ENCODE results near the gene KCNAB1.
"Not testable (repeated sequence)": the region's sequence is repeated elsewhere in the genome, so short reads cannot be mapped to it uniquely, and the experiment has no call there.

KCNAB1 gene

GRCh38 chr3:156176048-156176447 lies 55.7 kb downstream of the KCNAB1 start:
- DNase-seq (ENCODE audit: low read depth), result no peak

DNA sequence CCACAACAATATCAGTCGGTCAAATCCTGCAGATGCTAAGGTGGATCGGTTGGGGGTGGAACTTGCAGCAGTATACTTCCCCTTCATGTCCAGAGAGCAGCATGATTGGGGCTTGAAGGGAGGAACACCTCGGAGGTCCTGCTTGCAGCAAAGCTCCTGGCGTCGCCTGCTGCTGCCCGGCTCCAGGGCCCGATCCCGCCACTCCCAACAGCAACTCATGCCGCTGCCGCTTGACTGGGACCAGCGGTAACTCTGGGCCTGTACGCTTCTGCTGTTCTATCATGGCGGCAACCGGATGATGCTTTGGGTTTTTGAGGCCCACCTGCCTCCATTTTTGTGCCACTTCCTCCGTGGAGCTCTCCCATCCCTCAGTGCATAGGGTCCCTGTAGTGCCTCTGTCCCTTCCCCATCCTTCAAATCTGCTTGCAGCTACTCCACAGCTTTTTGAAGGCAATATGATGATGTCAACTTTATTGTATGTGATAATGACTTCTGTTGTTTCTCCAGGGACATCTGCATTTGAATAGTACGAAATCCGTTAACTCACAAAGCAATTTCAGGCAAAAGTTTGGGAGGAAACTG lies 56.3 kb downstream of the KCNAB1 start:
- no peak for DNase-seq (ENCODE audit: low read depth)

GRCh38 chr3:156180077-156180476 lies 59.7 kb downstream of the KCNAB1 start:
- DNase-seq (ENCODE audit: low read depth), result no peak

GRCh38 chr3:156181509-156181908 lies 61.1 kb downstream of the KCNAB1 start:
- DNase-seq (ENCODE audit: low read depth), result no peak

DNA sequence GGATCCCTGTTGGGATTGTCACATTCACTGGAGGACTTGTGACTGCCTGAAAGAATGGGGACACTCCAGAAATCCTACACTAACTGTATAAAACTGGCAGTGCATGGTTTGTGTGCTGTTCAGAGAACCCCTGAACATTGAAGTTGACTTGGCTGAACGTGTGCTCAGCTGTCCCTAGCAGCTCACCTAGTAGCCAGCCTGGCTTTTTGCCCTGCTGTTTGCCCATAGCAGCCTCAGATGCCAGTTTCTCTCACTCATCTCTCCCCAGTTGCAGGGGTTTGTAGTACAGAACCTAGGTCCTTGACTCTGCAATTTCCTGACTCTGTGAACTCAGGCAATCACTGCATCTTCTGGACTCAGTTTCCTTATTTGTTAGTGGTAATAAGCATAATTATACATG lies 63.0 kb downstream of the KCNAB1 start:
- no peak for DNase-seq (ENCODE audit: low read depth)

GRCh38 chr3:156184156-156184555 lies 63.8 kb downstream of the KCNAB1 start:
- DNase-seq (ENCODE audit: low read depth), result no peak

DNA sequence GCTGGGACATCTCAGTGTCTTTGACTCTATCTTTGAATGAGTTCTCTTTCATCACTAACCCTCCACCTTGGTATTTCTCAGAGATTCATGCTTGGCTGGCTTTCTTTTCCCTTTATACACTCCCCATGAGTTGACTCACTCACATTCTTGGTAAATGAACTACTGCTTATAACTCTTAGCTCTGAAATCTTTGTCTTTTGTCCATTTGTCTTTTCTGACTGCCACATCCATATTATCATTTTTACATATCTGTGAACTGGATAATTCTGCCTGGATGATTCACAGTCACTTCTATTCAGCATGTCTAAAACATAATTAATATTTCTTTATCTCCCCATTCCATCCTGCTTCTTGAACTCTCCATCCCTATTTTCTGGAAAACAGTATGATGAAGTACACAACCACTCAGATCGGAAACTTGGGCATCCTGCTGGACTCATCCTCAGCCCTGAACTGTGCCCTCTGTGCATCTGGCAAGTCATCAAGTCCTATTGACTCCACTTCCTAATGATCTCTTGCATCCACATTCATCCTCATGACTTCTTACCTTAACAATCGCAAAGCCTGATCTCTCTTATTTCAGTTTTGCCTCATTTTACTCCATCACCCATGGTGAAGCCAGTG lies 66.9 kb downstream of the KCNAB1 start:
- DNase-seq (ENCODE audit: low read depth), result no peak

DNA sequence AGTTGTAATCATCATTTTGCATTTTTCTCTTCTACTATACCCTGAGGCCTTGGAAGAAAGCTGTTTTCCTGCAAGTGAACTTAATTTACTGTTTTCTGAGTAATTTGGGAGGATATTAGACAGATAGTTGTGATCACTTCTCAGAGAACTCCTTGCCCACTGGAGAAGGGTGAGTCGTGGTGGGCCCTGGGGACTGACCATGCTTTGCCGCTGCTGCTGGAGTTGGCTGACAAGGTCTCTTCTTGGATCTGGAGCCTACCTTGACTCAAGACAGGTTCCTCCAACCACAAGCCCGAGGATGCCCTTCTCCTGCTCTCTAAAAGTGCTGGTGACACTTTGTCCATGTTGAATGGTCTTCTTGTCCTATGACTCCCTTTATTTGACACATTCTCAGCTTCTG lies 68.4 kb downstream of the KCNAB1 start:
- DNase-seq (ENCODE audit: low read depth), result no peak

GRCh38 chr3:156189927-156190326 lies 69.5 kb downstream of the KCNAB1 start:
- DNase-seq (ENCODE audit: low read depth), result no peak

DNA sequence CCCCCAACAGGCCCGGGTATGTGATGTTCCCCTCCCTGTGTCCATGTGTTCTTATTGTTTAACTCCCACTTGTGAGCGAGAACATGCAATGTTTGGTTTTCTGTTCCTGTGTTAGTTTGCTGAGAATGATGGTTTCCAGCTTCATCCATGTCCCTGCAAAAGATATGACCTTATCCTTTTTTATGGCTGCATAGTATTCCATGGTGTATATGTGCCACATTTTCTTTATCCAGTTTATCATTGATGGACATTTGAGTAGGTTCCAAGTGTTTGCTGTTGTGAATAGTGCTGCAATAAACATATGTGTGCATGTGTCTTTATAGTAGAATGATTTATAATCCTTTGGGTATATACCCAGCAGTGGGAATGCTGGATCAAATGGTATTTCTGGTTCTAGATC lies 74.6 kb downstream of the KCNAB1 start:
- not testable (repeated sequence) for DNase-seq (ENCODE audit: low read depth)

- DNase-seq (ENCODE audit: low read depth), result not testable (repeated sequence)
Observed at GRCh38 chr3:156197152-156197551, 76.8 kb downstream of the KCNAB1 start.

DNA sequence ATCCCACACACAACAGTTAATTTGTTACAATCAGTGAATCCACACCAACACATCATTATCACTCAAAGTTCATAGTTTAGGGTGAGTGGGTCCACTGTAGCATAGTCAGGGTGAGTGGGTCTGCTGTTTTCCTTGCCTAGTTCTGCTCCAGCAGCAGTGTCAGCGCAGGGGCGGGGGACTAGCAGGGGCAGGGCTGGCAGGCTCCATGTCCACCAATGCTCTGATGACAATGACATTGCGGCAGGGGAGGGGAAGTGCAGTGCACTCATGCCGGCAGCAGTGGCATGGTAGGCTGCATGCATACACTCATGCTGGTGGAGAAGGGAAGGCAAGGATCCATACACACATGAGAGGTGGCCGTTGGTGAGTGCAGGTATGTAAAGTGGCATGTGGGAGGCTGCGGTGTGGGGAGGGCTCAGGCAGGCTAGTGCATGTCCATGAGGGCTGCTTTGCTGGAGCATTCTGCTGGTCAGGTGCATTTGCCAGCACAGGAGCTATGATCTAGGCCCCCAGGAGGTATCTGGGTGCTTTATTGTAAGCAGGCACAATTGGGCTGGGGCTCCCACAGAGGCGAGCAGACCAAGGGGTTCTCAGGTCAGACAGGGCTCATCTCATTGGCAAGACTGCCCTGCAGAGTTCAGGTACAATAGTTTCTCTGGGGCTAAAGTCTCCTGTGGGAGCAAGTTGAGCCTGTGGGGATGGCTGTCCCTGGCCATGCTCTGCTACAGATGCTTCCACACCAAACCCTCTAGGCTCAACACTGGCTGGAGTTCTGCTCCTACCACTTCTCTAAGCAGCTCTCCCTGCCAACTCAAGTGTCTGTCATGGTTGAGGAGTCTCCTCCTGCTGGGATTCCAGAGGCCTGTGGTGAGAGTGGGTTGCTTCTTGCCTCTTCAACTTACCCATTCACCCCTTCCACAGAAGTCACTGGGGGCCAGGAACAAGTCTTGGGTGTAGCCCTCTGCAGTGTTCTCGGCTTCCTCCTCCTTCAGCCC lies 81.3 kb downstream of the KCNAB1 start:
- DNase-seq (ENCODE audit: low read depth), result no peak

DNA sequence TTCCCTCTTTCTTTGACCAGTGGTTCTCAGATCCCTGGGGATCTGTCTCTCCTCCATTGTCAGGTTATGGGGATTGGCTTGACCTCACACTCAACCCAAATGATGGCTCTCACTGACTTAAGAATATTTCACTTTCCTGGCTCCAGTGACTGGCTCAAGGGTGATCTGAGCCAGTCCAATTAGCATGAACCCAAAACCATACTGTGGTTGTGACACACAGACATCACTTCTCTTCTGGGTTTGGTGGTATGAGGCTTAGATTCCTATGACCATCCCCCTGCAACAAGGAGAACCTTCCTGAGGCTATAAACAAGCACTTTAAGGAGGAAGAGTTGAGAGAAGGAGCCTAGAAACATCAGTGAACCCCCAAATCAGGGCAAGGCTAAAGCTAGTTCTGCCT lies 85.8 kb downstream of the KCNAB1 start:
- no peak for DNase-seq (ENCODE audit: low read depth)

DNA sequence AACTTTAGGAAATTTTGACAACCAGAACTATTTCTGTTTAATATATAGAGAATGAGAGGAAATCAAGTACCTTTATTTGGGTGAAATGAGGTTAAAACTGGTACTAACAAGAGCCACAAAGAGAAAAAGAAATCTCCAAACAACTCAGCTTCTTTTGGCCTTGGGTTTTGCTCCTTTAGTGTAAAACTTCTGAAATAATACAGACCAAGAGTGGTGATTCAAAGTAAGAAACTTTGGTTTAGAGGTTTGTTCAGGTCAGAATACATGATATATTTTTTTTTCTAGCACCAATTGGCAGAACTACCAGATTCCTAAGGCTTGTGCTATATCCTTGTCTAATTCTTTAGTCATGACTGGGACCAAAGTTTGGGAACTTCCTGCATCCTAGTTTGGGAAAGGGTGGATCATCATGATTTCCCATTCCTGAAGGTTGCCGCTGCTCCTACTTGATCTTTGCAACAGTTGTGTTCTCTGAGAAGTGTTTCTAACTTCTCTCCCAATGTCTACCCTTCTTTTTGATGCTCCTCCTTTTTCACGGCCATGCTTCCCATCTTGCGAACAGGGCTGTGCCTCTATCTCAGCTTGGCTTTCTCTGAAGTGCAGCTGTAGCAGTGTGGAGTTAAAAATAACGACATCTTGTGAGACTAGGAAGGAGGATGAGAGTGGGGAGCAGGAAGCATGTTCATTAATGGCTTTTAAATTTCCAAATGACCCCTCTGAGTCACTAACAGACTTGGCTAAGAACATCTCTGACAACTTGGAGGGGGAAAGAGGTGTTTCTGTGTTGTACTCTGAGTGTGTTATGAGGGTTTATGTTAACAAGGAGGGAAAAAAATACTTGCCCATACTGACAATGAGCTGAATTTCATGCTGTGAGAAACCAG lies 87.7 kb downstream of the KCNAB1 start:
- no peak for DNase-seq (ENCODE audit: low read depth)

- DNase-seq (ENCODE audit: low read depth), result no peak
Observed at GRCh38 chr3:156209631-156210335, 89.4 kb downstream of the KCNAB1 start.

- no peak for DNase-seq (ENCODE audit: low read depth)
Observed at GRCh38 chr3:156211583-156211982, 91.2 kb downstream of the KCNAB1 start.

DNA sequence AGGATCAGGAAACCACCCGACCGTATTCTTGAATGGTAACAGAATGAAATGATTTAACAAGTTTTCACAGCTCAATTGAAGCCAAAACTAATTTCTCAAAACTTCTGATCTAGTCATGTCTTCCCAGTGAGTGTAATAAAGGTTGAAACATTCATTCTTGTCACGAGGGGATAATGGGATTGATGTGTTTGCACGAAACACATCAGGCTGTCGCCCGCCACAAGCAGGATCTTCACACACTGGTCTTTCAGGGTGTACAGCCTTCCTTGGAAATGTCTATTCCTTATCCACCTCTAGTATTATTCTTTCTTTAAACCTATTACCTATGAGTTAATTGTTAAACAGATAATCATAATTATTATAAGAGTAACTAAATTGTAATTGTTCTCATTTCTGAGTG lies 94.3 kb downstream of the KCNAB1 start:
- DNase-seq (ENCODE audit: low read depth), result no peak

DNA sequence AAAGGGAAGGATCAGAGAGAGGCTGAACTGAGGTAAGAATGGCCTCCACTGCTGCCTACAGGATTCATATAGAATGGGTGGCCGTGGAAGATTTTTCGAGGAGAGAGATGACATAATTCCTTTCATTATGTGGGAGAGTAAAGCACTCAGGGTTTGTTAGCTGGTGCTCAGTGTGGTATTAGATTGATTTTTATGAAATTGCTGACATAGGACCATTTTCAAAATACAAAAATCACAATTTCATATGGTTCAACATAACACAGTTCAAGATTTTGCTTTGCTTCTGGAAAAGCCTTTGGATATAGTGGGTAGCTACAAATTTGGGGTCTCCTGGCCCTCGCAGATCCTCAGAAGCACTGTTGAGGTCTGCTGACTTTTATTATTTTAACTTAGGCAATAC lies 95.4 kb downstream of the KCNAB1 start:
- no peak for DNase-seq (ENCODE audit: low read depth)

DNA sequence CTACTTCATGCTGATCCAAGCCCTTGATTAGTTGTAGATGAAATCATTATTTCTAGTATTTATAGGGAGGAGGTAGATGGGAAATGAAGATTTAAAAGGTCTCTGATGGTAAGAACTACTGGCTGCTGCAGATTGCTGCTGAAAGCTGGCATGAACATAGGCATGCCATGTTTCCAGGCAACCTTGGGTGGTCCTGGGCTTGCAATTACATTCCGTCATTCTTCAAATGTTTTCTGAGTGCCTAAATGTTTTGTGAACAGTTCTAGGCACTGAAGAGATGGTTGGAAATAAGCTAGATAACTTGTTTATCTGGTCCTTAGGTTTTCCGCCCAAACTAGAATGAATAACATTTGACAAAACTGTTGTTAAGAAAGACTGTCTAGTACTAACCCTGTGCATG lies 95.8 kb downstream of the KCNAB1 start:
- no peak for DNase-seq (ENCODE audit: low read depth)

GRCh38 chr3:156216852-156217251 lies 96.5 kb downstream of the KCNAB1 start:
- no peak for DNase-seq (ENCODE audit: low read depth)

GRCh38 chr3:156217674-156218352 lies 97.4 kb downstream of the KCNAB1 start:
- no peak for DNase-seq (ENCODE audit: low read depth)

Data from activated T-cell treated with anti-CD3 and anti-CD28 coated beads for 48 hours (primary cell).